Measurements from ENCODE around the gene MARCHF9.
A peak's percentile ranks its signal among the peaks of the same experiment; 100 is the strongest.

MARCHF9 gene

GRCh38 chr12:57732726-57733593 lies 21.9 kb upstream of the MARCHF9 start:
- TF ChIP-seq, protein P1, sequence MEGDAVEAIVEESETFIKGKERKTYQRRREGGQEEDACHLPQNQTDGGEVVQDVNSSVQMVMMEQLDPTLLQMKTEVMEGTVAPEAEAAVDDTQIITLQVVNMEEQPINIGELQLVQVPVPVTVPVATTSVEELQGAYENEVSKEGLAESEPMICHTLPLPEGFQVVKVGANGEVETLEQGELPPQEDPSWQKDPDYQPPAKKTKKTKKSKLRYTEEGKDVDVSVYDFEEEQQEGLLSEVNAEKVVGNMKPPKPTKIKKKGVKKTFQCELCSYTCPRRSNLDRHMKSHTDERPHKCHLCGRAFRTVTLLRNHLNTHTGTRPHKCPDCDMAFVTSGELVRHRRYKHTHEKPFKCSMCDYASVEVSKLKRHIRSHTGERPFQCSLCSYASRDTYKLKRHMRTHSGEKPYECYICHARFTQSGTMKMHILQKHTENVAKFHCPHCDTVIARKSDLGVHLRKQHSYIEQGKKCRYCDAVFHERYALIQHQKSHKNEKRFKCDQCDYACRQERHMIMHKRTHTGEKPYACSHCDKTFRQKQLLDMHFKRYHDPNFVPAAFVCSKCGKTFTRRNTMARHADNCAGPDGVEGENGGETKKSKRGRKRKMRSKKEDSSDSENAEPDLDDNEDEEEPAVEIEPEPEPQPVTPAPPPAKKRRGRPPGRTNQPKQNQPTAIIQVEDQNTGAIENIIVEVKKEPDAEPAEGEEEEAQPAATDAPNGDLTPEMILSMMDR (IDR thresholded peaks at IDR 0.05; ENCODE audit: unreplicated experiment in 3 of 3): no peak
- peaks cover 12% of the 10 kb centered on the region for H3K36me3 Mint-ChIP-seq (ENCODE audit: low read depth)
- no peaks in the 10 kb centered on the region for H3K9me3 Mint-ChIP-seq
- H3K4me3 Mint-ChIP-seq: peak overlapping the region in 1 of 3 experiments; percentile 34
- peaks cover 93% of the 10 kb centered on the region for H3K27me3 Mint-ChIP-seq (ENCODE audit: low read depth)
- peaks cover 30% of the 10 kb centered on the region for H3K4me1 Mint-ChIP-seq
- no peak overlapping the region for H3K27ac Mint-ChIP-seq

DNA sequence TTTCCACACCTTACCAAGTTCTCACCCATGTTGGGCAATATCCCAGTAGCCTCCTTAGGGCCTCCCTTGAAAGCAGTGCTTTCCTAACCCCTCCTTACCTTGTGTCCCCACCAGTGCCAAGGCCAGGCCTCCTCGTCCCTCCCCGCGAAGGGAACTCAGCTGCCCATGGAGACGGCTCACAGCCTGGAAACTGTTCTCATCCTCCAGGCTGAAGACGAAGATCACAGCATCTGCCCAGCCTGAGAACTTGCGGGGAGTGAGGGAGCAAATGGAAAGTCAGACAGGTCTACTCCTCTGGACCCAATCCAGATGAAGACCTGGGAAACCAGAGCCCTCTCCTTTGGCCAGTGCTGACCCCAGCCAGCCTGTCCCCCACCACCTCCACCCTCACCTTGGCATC lies 21.0 kb upstream of the MARCHF9 start:
- H3K27ac Mint-ChIP-seq: no peak overlapping the region
- H3K36me3 Mint-ChIP-seq (ENCODE audit: low read depth): peaks cover 7% of the 10 kb centered on the region
- H3K4me1 Mint-ChIP-seq: peaks cover 32% of the 10 kb centered on the region
- no peaks in the 10 kb centered on the region for H3K9me3 Mint-ChIP-seq
- peaks cover 90% of the 10 kb centered on the region for H3K27me3 Mint-ChIP-seq (ENCODE audit: low read depth)
- no peak overlapping the region for H3K4me3 Mint-ChIP-seq
- TF ChIP-seq, protein P1 (IDR thresholded peaks at IDR 0.05; ENCODE audit: unreplicated experiment in 3 of 3): no peak

DNA sequence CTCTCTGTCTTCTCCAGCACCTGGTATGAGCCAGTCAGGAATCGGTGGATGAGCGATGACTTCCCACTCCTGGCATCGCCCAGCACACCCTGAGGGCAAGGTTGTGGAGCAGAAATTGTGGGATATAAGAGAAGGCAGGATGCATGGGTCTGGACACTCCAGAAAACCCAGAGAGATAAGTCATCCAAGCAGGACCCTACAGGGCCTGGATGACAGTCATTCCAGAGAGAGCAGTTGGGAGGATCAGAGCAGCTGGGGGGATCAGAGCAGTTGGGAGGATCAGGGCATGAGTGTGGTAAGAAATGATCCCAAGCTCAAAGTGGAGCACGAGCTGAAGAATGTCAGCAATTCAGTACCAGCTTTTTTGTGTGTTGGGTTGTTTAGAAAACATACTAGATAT lies 20.3 kb upstream of the MARCHF9 start:
- Mint-ChIP-seq H3K4me1 (peaks cover 39% of the 10 kb centered on the region), H3K27me3 (ENCODE audit: low read depth) (peaks cover 90% of the 10 kb centered on the region), H3K27ac (peak overlapping the region; percentile 28 to 82 (median 80)), H3K4me3 (peak overlapping the region; percentile 12 to 66 (median 66)), H3K9me3 (no peaks in the 10 kb centered on the region), H3K36me3 (ENCODE audit: low read depth) (peaks cover 7% of the 10 kb centered on the region)
- TF ChIP-seq, protein P1 (IDR thresholded peaks at IDR 0.05; ENCODE audit: unreplicated experiment in 3 of 3): no peak

DNA sequence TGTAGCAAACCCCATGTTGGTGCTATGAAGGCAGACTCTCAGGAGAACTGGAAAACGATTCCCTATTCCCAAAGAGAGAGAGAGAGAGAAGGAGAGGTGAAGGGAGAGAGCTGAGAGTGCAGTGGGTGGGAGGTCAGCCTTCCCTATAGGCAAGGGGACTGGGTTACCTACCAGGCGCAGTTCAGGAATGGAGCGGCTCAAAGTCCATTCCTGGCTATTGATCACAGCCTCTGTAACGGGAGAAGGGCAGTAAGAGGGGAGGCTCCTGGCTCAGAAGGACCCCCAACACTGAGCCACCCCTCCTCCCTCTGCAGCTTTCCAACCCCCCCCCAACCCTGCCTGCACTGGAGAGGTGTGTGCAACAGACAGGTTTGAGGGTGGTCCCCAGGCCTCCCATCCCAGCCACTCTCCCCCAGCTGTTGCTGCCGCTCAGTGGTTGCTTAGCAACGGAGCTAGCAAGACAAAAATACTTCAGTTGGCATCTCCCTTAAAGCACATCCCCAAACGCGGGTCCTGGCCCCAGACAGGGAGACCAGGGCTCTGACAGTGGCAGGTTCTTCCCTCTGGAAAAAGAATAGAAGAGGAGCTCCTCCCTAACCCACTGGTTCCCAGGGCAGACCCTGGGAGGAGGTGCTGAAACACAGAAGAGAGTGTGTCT lies 19.6 kb upstream of the MARCHF9 start:
- Mint-ChIP-seq H3K36me3 (ENCODE audit: low read depth) (peaks cover 7% of the 10 kb centered on the region), H3K27me3 (ENCODE audit: low read depth) (peaks cover 90% of the 10 kb centered on the region), H3K9me3 (no peaks in the 10 kb centered on the region), H3K27ac (peak overlapping the region; percentile 28 to 82 (median 80)), H3K4me1 (peaks cover 39% of the 10 kb centered on the region), H3K4me3 (peak overlapping the region; percentile 58 to 80 (median 68))
- TF ChIP-seq, protein P1 (IDR thresholded peaks at IDR 0.05; ENCODE audit: unreplicated experiment in 3 of 3): no peak

DNA sequence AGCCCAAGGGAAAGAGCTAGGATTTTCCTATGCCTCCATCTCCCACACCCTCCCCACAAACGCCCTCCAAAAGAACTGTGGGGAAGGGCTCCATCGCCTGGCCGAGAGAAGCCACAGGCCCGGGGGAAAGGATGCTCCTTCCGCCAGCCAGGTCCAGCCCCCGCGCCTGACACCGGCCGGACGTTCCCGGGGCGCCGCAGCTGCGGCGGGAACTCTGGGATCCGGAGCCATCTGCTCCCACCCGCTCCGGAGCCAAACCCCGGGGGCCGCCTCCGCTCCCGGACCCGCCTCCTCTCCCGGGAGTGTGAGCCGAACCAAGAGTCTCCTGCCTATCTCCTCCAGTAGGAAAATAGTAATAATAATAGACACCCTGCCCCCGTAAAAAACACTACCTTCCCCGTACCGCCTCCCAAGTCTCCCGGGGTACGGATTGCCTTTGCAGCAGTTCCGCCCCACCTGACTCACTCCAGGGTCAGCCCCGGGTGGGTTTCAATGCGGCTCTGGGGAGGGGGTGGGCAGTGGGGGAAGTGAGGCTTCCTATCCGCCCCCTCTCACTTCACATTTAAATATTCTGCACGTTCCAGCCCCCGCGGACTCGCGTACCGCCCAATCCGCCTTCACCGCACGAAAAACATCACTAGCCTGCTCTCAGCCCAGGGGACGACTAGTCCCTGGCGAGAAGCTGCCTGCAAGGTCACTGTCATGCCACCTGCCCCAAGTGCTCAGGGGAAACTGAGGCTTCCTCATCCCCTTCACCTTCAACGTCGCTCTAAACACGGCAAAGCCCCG lies 18.8 kb upstream of the MARCHF9 start:
- Mint-ChIP-seq H3K27ac (peak overlapping the region; percentile 33 to 73 (median 63)), H3K36me3 (ENCODE audit: low read depth) (peaks cover 5% of the 10 kb centered on the region), H3K4me1 (peaks cover 39% of the 10 kb centered on the region), H3K27me3 (ENCODE audit: low read depth) (peaks cover 90% of the 10 kb centered on the region), H3K4me3 (peak overlapping the region; percentile 78 to 85 (median 84)), H3K9me3 (no peaks in the 10 kb centered on the region)
- TF ChIP-seq, protein P1 (IDR thresholded peaks at IDR 0.05; ENCODE audit: unreplicated experiment in 3 of 3): peak; percentile 7 to 34 (median 31)
